Liver (tissue), 9 donors: Measurements from ENCODE around the gene TNFRSF1B. TPM values are rescaled to one million over a fixed set of nuclear protein-coding genes. Genes with fewer than 3 reads are reported as not detected.

Experiments
- DNase-seq: peaks from one replicate; pipeline ENCODE4 v3.0.0-alpha.2; 2017; ENCODE audit warnings: low spot score
- H3K27ac ChIP-seq, 2 donors: one replicate each; pipeline ENCODE4 v1.7.0; 2013; ENCODE audit warnings: inconsistent platforms in 2 of 2, low read length in 2 of 2, control low read depth in 1 of 2, low read depth in 1 of 2, mild to moderate bottlenecking in 1 of 2
- H3K27me3 ChIP-seq, 4 donors: one replicate each; pipeline versions ENCODE4 v1.6.1 to v1.7.0; 2013; ENCODE audit warnings: low read length in 3 of 4, inconsistent platforms in 1 of 4, mild to moderate bottlenecking in 1 of 4, moderate library complexity in 1 of 4; ENCODE audit not compliant: control insufficient read depth in 4 of 4, insufficient read depth in 4 of 4
- H3K36me3 ChIP-seq, 4 donors: one replicate each; pipeline versions ENCODE4 v1.6.1 to v1.7.0; 2013; ENCODE audit warnings: low read length in 3 of 4, mild to moderate bottlenecking in 3 of 4, low read depth in 1 of 4, moderate library complexity in 1 of 4; ENCODE audit not compliant: control insufficient read depth in 4 of 4, insufficient read depth in 3 of 4
- H3K4me1 ChIP-seq, 4 donors: one replicate each; pipeline versions ENCODE4 v1.6.1 to v1.7.0; 2013; ENCODE audit warnings: low read length in 3 of 4, mild to moderate bottlenecking in 3 of 4, moderate library complexity in 1 of 4; ENCODE audit not compliant: control insufficient read depth in 4 of 4, insufficient read depth in 4 of 4
- H3K4me3 ChIP-seq, 3 donors: one replicate each; pipeline versions ENCODE4 v1.6.1 to v1.7.0; 2013; ENCODE audit warnings: low read length in 3 of 3, control low read depth in 1 of 3, low read depth in 1 of 3, mild to moderate bottlenecking in 1 of 3
- H3K9ac ChIP-seq, 2 donors: one replicate each; pipeline ENCODE4 v1.7.0; 2013; ENCODE audit warnings: low read length in 2 of 2, mild to moderate bottlenecking in 2 of 2, moderate library complexity in 2 of 2, control low read depth in 1 of 2, low read depth in 1 of 2
- H3K9me3 ChIP-seq, 4 donors: one replicate each; pipeline versions ENCODE4 v1.6.1 to v1.7.0; 2013; ENCODE audit warnings: low read length in 3 of 4; ENCODE audit not compliant: control insufficient read depth in 4 of 4
- EGR1 ChIP-seq, 2 donors: IDR thresholded peaks; 2 replicates each; pipeline ENCODE4 v1.6.1; 2016 to 2018; ENCODE audit warnings: antibody characterized with exemption in 2 of 2, low read depth in 2 of 2
- FOXA1 ChIP-seq: IDR thresholded peaks from 2 replicates; pipeline ENCODE4 v1.6.1; 2016; ENCODE audit warnings: antibody characterized with exemption
- FOXA2 ChIP-seq: IDR thresholded peaks from 2 replicates; pipeline ENCODE4 v1.6.1; 2016; ENCODE audit warnings: antibody characterized with exemption
- GABPA ChIP-seq, 2 donors: IDR thresholded peaks in 1 of 2; conservative IDR thresholded peaks in 1 of 2; 2 replicates each; pipeline ENCODE4 v1.6.1; 2016; ENCODE audit warnings: antibody characterized with exemption in 2 of 2, mild to moderate bottlenecking in 1 of 2, moderate library complexity in 1 of 2
- HNF4A ChIP-seq, 2 donors: conservative IDR thresholded peaks; 2 replicates each; pipeline ENCODE4 v1.6.1; 2016; ENCODE audit warnings: antibody characterized with exemption in 2 of 2, mild to moderate bottlenecking in 2 of 2
- JUND ChIP-seq, 2 donors: IDR thresholded peaks; 2 replicates each; pipeline ENCODE4 v1.6.1; 2016; ENCODE audit warnings: antibody characterized with exemption in 2 of 2
- NR2F2 ChIP-seq: IDR thresholded peaks from 2 replicates; pipeline ENCODE4 v1.6.1; 2016; ENCODE audit warnings: antibody characterized with exemption
- SP1 ChIP-seq: IDR thresholded peaks from 2 replicates; pipeline ENCODE4 v1.6.1; 2018; ENCODE audit warnings: antibody characterized with exemption, mild to moderate bottlenecking
- TAF1 ChIP-seq: conservative IDR thresholded peaks from 2 replicates; pipeline ENCODE4 v1.6.1; 2016; ENCODE audit warnings: antibody characterized with exemption, mild to moderate bottlenecking
- WGBS: extraction: QIAGEN DNeasy Blood & Tissue Kit; methylation state at CpG from one replicate; pipeline ENCODE4 v1.1.7; 2013; 5-methylcytosine and 5-hydroxymethylcytosine counted together
- polyA plus RNA-seq, 2 donors: library from polyadenylated mRNA; stranded (reverse) in 1 of 2; unstranded in 1 of 2; fragments of 200-250 nt in 1 of 2; fragments of >200 nt in 1 of 2; fragmentation: Nextera tagmentation in 1 of 2; extraction: Ambion mirVana in 1 of 2; gene quantifications; one replicate each; pipeline versions ENCODE4 v1.2.1 to v1.2.3, GENCODE V29; 2013 to 2015
- total RNA-seq, 2 donors: library from RNA; depleted of rRNA; stranded (reverse); fragments of >200 nt; gene quantifications; one replicate each; pipeline ENCODE4 v1.2.3, GENCODE V29; 2014
- TF ChIP-seq, protein P1 (sequence below): IDR thresholded peaks from 2 replicates; pipeline ENCODE4 v1.6.1; 2016; ENCODE audit warnings: antibody characterized with exemption
- TF ChIP-seq, protein P2 (sequence below): IDR thresholded peaks from 2 replicates; pipeline ENCODE4 v1.6.1; 2016; ENCODE audit warnings: antibody characterized with exemption, mild to moderate bottlenecking
- TF ChIP-seq, protein P3 (sequence below): IDR thresholded peaks from 2 replicates; pipeline ENCODE4 v1.6.1; 2016; ENCODE audit warnings: antibody characterized with exemption
- TF ChIP-seq, protein P4 (sequence below): IDR thresholded peaks from 2 replicates; pipeline ENCODE4 v1.6.1; 2016; ENCODE audit warnings: antibody characterized with exemption
- donor health status: healthy.
- donor health status: healthy.
- donor health status: healthy.
- donor health status: healthy.
- donor health status: healthy.

TNFRSF1B gene
- total and polyA plus RNA-seq, 4 donors, result 7.2 to 19.6 (median 16.5) TPM

DNA sequence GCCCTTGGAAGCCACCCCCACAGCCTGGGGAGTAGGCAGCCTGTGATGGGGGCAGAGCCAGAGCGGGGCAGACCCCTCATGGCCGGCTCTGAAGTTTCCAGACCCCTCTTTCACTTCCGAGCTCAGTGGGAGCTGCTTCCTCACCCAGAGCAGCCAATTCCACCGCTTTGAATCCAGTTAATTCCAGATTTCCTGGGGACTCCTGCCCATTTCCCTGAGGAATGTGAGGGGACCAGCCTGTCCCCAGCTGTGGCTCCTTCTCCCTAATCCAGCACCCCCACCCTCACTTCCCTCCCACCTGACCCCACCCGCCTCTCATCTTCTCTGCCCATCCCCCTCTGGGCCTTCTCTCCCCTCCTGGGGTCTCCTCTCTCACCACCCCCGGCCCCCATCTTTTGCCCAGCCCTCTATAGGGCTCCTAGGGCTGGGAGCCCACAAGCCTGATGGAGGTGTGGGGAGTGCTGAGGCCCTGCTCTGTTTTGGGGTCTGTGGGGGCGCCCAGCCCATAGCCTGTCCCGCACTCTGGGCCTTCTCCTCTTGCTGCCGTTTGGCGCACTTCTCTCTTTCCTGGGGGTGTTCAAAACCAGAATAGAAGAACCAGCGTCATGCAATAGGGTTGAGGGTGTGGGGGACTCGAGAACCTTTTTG is 26.2 kb upstream of the TNFRSF1B start:
- Histone ChIP-seq H3K9ac (no peak overlapping the region), H3K27me3 (no peaks in the 10 kb centered on the region), H3K9me3 (no peaks in the 10 kb centered on the region), H3K4me1 (peaks cover 0 to 3% (median 0%) of the 10 kb centered on the region in 4 donors), H3K36me3 (no peaks in the 10 kb centered on the region), H3K27ac (no peak overlapping the region), H3K4me3 (no peak overlapping the region)
- no peak for DNase-seq
- TF ChIP-seq GABPA (IDR thresholded peaks at IDR 0.05 in 1 of 2, conservative IDR thresholded peaks at IDR 0.05 in 1 of 2) (no peak), FOXA2 (no peak), NR2F2 (no peak)
- TF ChIP-seq, protein P1, sequence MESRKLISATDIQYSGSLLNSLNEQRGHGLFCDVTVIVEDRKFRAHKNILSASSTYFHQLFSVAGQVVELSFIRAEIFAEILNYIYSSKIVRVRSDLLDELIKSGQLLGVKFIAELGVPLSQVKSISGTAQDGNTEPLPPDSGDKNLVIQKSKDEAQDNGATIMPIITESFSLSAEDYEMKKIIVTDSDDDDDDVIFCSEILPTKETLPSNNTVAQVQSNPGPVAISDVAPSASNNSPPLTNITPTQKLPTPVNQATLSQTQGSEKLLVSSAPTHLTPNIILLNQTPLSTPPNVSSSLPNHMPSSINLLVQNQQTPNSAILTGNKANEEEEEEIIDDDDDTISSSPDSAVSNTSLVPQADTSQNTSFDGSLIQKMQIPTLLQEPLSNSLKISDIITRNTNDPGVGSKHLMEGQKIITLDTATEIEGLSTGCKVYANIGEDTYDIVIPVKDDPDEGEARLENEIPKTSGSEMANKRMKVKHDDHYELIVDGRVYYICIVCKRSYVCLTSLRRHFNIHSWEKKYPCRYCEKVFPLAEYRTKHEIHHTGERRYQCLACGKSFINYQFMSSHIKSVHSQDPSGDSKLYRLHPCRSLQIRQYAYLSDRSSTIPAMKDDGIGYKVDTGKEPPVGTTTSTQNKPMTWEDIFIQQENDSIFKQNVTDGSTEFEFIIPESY, result no peak
- WGBS, result 88% methylated on average over 12 of the region's 12 CpGs

DNA sequence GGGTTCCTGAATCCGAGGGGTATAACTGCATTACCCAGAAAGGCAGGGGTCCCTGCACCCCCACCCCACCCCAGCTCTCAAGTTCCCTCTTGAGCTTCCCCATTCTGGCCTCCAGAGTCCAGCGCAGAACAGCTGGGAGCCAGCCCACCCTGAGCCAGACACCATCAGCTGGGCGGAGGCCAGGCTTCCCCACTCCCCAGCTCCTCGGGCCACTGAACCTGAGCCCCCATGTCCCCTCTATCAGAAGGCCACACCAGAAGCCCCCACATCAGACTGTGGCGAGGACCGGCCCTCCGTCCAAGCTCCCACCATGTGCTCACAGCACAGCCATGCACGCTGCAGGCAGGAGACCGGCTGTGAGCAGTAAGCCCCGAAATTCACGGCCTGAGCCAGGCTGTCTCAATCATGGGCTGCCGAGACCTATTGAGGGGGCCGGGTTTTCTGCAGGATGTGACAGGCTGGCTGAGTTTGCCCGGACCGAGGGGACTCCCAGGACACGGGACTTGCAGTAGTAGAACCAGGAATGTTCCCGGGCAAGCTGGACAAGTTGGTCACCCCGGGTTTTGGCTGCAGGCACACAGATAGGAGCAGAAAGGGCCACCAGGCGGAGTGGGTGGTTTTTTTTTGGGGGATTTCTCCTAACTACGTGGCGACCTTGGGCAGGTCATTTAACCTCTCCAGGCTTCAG is 25.5 kb upstream of the TNFRSF1B start:
- DNase-seq, result no peak
- Histone ChIP-seq H3K9me3 (no peaks in the 10 kb centered on the region), H3K27me3 (no peaks in the 10 kb centered on the region), H3K27ac (no peak overlapping the region), H3K36me3 (no peaks in the 10 kb centered on the region), H3K4me1 (peaks cover 0 to 4% (median under 1%) of the 10 kb centered on the region in 4 donors), H3K9ac (no peak overlapping the region), H3K4me3 (no peak overlapping the region)
- 89% methylated on average over 21 of the region's 21 CpGs for WGBS
- TF ChIP-seq FOXA1 (no peak), TAF1 (no peak), GABPA (IDR thresholded peaks at IDR 0.05 in 1 of 2, conservative IDR thresholded peaks at IDR 0.05 in 1 of 2) (no peak), EGR1 (IDR thresholded peaks at IDR 0.05; ENCODE audit: low read depth in 2 of 2) (no peak), HNF4A (conservative IDR thresholded peaks at IDR 0.05) (no peak), SP1 (no peak), JUND (IDR thresholded peaks at IDR 0.05) (no peak), NR2F2 (no peak)
- TF ChIP-seq, protein P2, sequence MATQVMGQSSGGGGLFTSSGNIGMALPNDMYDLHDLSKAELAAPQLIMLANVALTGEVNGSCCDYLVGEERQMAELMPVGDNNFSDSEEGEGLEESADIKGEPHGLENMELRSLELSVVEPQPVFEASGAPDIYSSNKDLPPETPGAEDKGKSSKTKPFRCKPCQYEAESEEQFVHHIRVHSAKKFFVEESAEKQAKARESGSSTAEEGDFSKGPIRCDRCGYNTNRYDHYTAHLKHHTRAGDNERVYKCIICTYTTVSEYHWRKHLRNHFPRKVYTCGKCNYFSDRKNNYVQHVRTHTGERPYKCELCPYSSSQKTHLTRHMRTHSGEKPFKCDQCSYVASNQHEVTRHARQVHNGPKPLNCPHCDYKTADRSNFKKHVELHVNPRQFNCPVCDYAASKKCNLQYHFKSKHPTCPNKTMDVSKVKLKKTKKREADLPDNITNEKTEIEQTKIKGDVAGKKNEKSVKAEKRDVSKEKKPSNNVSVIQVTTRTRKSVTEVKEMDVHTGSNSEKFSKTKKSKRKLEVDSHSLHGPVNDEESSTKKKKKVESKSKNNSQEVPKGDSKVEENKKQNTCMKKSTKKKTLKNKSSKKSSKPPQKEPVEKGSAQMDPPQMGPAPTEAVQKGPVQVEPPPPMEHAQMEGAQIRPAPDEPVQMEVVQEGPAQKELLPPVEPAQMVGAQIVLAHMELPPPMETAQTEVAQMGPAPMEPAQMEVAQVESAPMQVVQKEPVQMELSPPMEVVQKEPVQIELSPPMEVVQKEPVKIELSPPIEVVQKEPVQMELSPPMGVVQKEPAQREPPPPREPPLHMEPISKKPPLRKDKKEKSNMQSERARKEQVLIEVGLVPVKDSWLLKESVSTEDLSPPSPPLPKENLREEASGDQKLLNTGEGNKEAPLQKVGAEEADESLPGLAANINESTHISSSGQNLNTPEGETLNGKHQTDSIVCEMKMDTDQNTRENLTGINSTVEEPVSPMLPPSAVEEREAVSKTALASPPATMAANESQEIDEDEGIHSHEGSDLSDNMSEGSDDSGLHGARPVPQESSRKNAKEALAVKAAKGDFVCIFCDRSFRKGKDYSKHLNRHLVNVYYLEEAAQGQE, result no peak
- TF ChIP-seq, protein P3, sequence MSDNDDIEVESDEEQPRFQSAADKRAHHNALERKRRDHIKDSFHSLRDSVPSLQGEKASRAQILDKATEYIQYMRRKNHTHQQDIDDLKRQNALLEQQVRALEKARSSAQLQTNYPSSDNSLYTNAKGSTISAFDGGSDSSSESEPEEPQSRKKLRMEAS, result no peak
- TF ChIP-seq, protein P4, sequence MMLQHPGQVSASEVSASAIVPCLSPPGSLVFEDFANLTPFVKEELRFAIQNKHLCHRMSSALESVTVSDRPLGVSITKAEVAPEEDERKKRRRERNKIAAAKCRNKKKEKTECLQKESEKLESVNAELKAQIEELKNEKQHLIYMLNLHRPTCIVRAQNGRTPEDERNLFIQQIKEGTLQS, result no peak
- TF ChIP-seq, protein P1, result no peak
